Measurements from ENCODE around the gene NNAT.

The NNAT gene

GRCh38 chr20:37523911-37524700 lies 3.1 kb downstream of the NNAT start:
- no peak for DNase-seq (ENCODE audit: low read depth)

- peak; percentile 77 for DNase-seq (ENCODE audit: low read depth)
Measured at GRCh38 chr20:37524859-37525708, 4.0 kb downstream of the NNAT start.

- no peak for DNase-seq (ENCODE audit: low read depth)
Measured at GRCh38 chr20:37525810-37526209, 4.8 kb downstream of the NNAT start.

GRCh38 chr20:37526238-37526838 lies 5.3 kb downstream of the NNAT start:
- DNase-seq (ENCODE audit: low read depth), result peak; percentile 74

- peak; percentile 65 for DNase-seq (ENCODE audit: low read depth)
Measured at GRCh38 chr20:37526839-37527637, 6.0 kb downstream of the NNAT start.

- peak; percentile 94 for DNase-seq (ENCODE audit: low read depth)
Measured at GRCh38 chr20:37527638-37528445, 6.8 kb downstream of the NNAT start, which contains the start of gene BLCAP. Gene BLCAP, minus strand, starts transcription at chr20:37527876. Its CDS starts 8,702 bp downstream, at chr20:37519174.

GRCh38 chr20:37528446-37529213 lies 7.6 kb downstream of the NNAT start:
- DNase-seq (ENCODE audit: low read depth), result peak; percentile 17

GRCh38 chr20:37529214-37529967 lies 8.3 kb downstream of the NNAT start:
- DNase-seq (ENCODE audit: low read depth), result no peak

GRCh38 chr20:37529968-37530600 lies 9.0 kb downstream of the NNAT start:
- no peak for DNase-seq (ENCODE audit: low read depth)

GRCh38 chr20:37530696-37531095 lies 9.6 kb downstream of the NNAT start:
- DNase-seq (ENCODE audit: low read depth), result no peak

- no peak for DNase-seq (ENCODE audit: low read depth)
Measured at GRCh38 chr20:37531856-37532255, 10.8 kb downstream of the NNAT start.

GRCh38 chr20:37533154-37533715 lies 12.2 kb downstream of the NNAT start:
- no peak for DNase-seq (ENCODE audit: low read depth)

- peak; percentile 87 for DNase-seq (ENCODE audit: low read depth)
Measured at GRCh38 chr20:37534401-37535157, 13.5 kb downstream of the NNAT start.

- DNase-seq (ENCODE audit: low read depth), result no peak
Measured at GRCh38 chr20:37535443-37536132, 14.5 kb downstream of the NNAT start.

- DNase-seq (ENCODE audit: low read depth), result no peak
Measured at GRCh38 chr20:37537505-37537904, 16.5 kb downstream of the NNAT start.

GRCh38 chr20:37538003-37538402 lies 17.0 kb downstream of the NNAT start:
- DNase-seq (ENCODE audit: low read depth), result peak; percentile 61

GRCh38 chr20:37539424-37539823 lies 18.4 kb downstream of the NNAT start:
- no peak for DNase-seq (ENCODE audit: low read depth)

All from ELR (cell line).